ENCODE measurements around the gene SPIB.

Gene SPIB

GRCh38 chr19:50417111-50418081 lies 1.3 kb upstream of the SPIB start:
- Histone ChIP-seq H3K27me3 (no peaks in the 10 kb centered on the region), H4K20me1 (no peaks in the 10 kb centered on the region), H3K36me3 (peaks cover 27% of the 10 kb centered on the region), H3K4me1 (peaks cover 87% of the 10 kb centered on the region), H3K4me2 (peak overlapping the region; percentile 93), H3K4me3 (0 out of 2 replicates have a peak overlapping the region, but pooled peaks have one; percentile 66), H3K9me3 (peaks cover 3% of the 10 kb centered on the region; the same call in 1 of the 2 replicates), H3K27ac (peak overlapping the region; percentile 97), H3K9ac (peak overlapping the region; percentile 76; the same call in 1 of the 2 replicates)
- TF ChIP-seq Cebpa-rat (IDR thresholded peaks at IDR 0.05): no peak

- Histone ChIP-seq H3K9me3 (no peaks in the 10 kb centered on the region), H3K4me2 (peak overlapping the region; percentile 93), H3K27me3 (no peaks in the 10 kb centered on the region), H3K9ac (peak overlapping the region; percentile 76), H3K27ac (peak overlapping the region; percentile 84), H3K4me3 (peak overlapping the region; percentile 66), H3K4me1 (peaks cover 79% of the 10 kb centered on the region), H4K20me1 (no peaks in the 10 kb centered on the region), H3K36me3 (peaks cover 27% of the 10 kb centered on the region)
- no peak for TF ChIP-seq Cebpa-rat (IDR thresholded peaks at IDR 0.05)
Observed at GRCh38 chr19:50419022-50419579, 363 bp downstream of the SPIB start.

GRCh38 chr19:50419580-50420035 lies 870 bp downstream of the SPIB start:
- Histone ChIP-seq H3K36me3 (peaks cover 25% of the 10 kb centered on the region), H3K4me1 (peaks cover 74% of the 10 kb centered on the region), H3K9ac (peak overlapping the region; percentile 76), H3K9me3 (no peaks in the 10 kb centered on the region), H3K27me3 (no peaks in the 10 kb centered on the region), H4K20me1 (no peaks in the 10 kb centered on the region), H3K27ac (peak overlapping the region; percentile 84), H3K4me2 (peak overlapping the region; percentile 93), H3K4me3 (peak overlapping the region; percentile 66)
- TF ChIP-seq Cebpa-rat (IDR thresholded peaks at IDR 0.05): no peak

- Histone ChIP-seq H3K9me3 (no peaks in the 10 kb centered on the region), H3K36me3 (peaks cover 25% of the 10 kb centered on the region), H4K20me1 (no peaks in the 10 kb centered on the region), H3K4me3 (peak overlapping the region; percentile 66), H3K4me2 (peak overlapping the region; percentile 93), H3K27ac (peak overlapping the region; percentile 84), H3K4me1 (peaks cover 69% of the 10 kb centered on the region), H3K27me3 (no peaks in the 10 kb centered on the region), H3K9ac (peak overlapping the region; percentile 76)
- no peak for TF ChIP-seq Cebpa-rat (IDR thresholded peaks at IDR 0.05)
Observed at GRCh38 chr19:50420127-50420526, 1.4 kb downstream of the SPIB start.

GRCh38 chr19:50420808-50421207 lies 2.1 kb downstream of the SPIB start:
- Histone ChIP-seq H3K9me3 (no peaks in the 10 kb centered on the region), H3K4me2 (peak overlapping the region; percentile 93), H3K4me1 (peaks cover 64% of the 10 kb centered on the region), H3K4me3 (no peak overlapping the region), H3K27ac (no peak overlapping the region), H3K9ac (no peak overlapping the region), H4K20me1 (no peaks in the 10 kb centered on the region), H3K27me3 (no peaks in the 10 kb centered on the region), H3K36me3 (peaks cover 25% of the 10 kb centered on the region)
- TF ChIP-seq Cebpa-rat (IDR thresholded peaks at IDR 0.05): no peak

GRCh38 chr19:50422397-50423278 lies 3.9 kb downstream of the SPIB start:
- peaks cover 25% of the 10 kb centered on the region for H3K36me3 ChIP-seq
- peaks cover 51% of the 10 kb centered on the region for H3K4me1 ChIP-seq
- H3K4me2 ChIP-seq: no peak overlapping the region
- TF ChIP-seq Cebpa-rat (IDR thresholded peaks at IDR 0.05): no peak
- no peaks in the 10 kb centered on the region for H4K20me1 ChIP-seq
- no peak overlapping the region for H3K9ac ChIP-seq
- no peaks in the 10 kb centered on the region for H3K9me3 ChIP-seq
- no peaks in the 10 kb centered on the region for H3K27me3 ChIP-seq
- H3K4me3 ChIP-seq: no peak overlapping the region
- H3K27ac ChIP-seq: 0 out of 2 replicates have a peak overlapping the region, but pooled peaks have one; percentile 30

- Histone ChIP-seq H4K20me1 (no peaks in the 10 kb centered on the region), H3K9me3 (no peaks in the 10 kb centered on the region), H3K27ac (no peak overlapping the region), H3K9ac (no peak overlapping the region), H3K36me3 (peaks cover 25% of the 10 kb centered on the region), H3K27me3 (no peaks in the 10 kb centered on the region), H3K4me3 (no peak overlapping the region), H3K4me2 (no peak overlapping the region), H3K4me1 (peaks cover 51% of the 10 kb centered on the region)
- no peak for TF ChIP-seq Cebpa-rat (IDR thresholded peaks at IDR 0.05)
Observed at GRCh38 chr19:50423279-50424113, 4.8 kb downstream of the SPIB start.

GRCh38 chr19:50425581-50425980 lies 6.8 kb downstream of the SPIB start:
- Histone ChIP-seq H3K4me1 (peaks cover 51% of the 10 kb centered on the region), H3K27me3 (no peaks in the 10 kb centered on the region), H3K27ac (no peak overlapping the region), H3K36me3 (peaks cover 25% of the 10 kb centered on the region), H3K4me2 (no peak overlapping the region), H3K9me3 (no peaks in the 10 kb centered on the region), H4K20me1 (no peaks in the 10 kb centered on the region), H3K4me3 (no peak overlapping the region), H3K9ac (no peak overlapping the region)
- TF ChIP-seq Cebpa-rat (IDR thresholded peaks at IDR 0.05): no peak

Measured in BLaER1 (cell line).